Smooth muscle cell of bladder (primary cell): ENCODE results near the gene TRPT1. TPM values are rescaled to one million over a fixed set of nuclear protein-coding genes. Genes with fewer than 3 reads are reported as not detected.

Source experiments
- total RNA-seq: library from RNA; depleted of rRNA; stranded (reverse); fragments of >200 nt; gene quantifications from 2 replicates; pipeline ENCODE4 v1.2.3, GENCODE V29; 2014

Gene TRPT1
- total RNA-seq = 40.5 and 40.7 TPM in 2 replicates

GRCh38 chr11:64225608-64226506 is at the start of gene TRPT1, which contains the start of gene NUDT22:
TSS of gene TRPT1 (minus strand) at chr11:64226186. CDS start at chr11:64225860, 326 bp downstream.
TSS of gene NUDT22 (plus strand) at chr11:64226274. CDS start at chr11:64226653, 379 bp downstream.

GRCh38 chr11:64251016-64251752 is 25.2 kb upstream of the TRPT1 start, which contains the start of gene PLCB3:
TSS of gene PLCB3 (plus strand) at chr11:64251530. CDS start at chr11:64251650, 120 bp downstream.

GRCh38 chr11:64246871-64247728 is 21.1 kb upstream of the TRPT1 start, which contains the start of gene PPP1R14B:
TSS of gene PPP1R14B (minus strand) at chr11:64246943. CDS start at chr11:64246673, 270 bp downstream.

GRCh38 chr11:64240435-64241240 is 14.7 kb upstream of the TRPT1 start, which contains the start of gene FKBP2:
TSS of gene FKBP2 (plus strand) at chr11:64241095. CDS start at chr11:64242388, 1,293 bp downstream.

GRCh38 chr11:64233913-64234586 is 8.1 kb upstream of the TRPT1 start, which contains the start of gene VEGFB:
TSS of gene VEGFB (plus strand) at chr11:64234584. CDS start at chr11:64234834, 250 bp downstream.

GRCh38 chr11:64230171-64230984 is 4.4 kb upstream of the TRPT1 start, which contains the start of gene DNAJC4:
TSS of gene DNAJC4 (plus strand) at chr11:64230548. CDS start at chr11:64230855, 307 bp downstream.

GRCh38 chr11:64206457-64207255 is 19.3 kb downstream of the TRPT1 start, which contains the start of gene FERMT3:
TSS of gene FERMT3 (plus strand) at chr11:64206721. CDS start at chr11:64207365, 644 bp downstream.

GRCh38 chr11:64185693-64186491 is 40.1 kb downstream of the TRPT1 start, which contains the start of gene STIP1:
TSS of gene STIP1 (plus strand) at chr11:64186171. CDS start at chr11:64186262, 91 bp downstream.

Other genes with a start within 250 kb of the TRPT1 start
- 44.9 and 49.4 TPM in 2 replicates for gene OTUB1, start 239.7 kb downstream of the TRPT1 start, total RNA-seq
- gene FLRT1, start 190.3 kb downstream of the TRPT1 start, total RNA-seq = 0.18 and 0.28 TPM in 2 replicates
- gene MACROD1, start 60.1 kb downstream of the TRPT1 start, total RNA-seq = 15.9 and 17.7 TPM in 2 replicates
- 91.6 and 122 TPM in 2 replicates for gene STIP1, start 40.0 kb downstream of the TRPT1 start, total RNA-seq
- gene FERMT3, start 19.5 kb downstream of the TRPT1 start, total RNA-seq = 1.4 and 2.0 TPM in 2 replicates
- 48.2 and 52.0 TPM in 2 replicates for gene NUDT22, start 88 bp upstream of the TRPT1 start, total RNA-seq
- gene DNAJC4, start 4.4 kb upstream of the TRPT1 start, total RNA-seq = 8.2 and 13.0 TPM in 2 replicates
- 13.1 and 24.4 TPM in 2 replicates for gene VEGFB, start 8.4 kb upstream of the TRPT1 start, total RNA-seq
- gene FKBP2, start 14.9 kb upstream of the TRPT1 start, total RNA-seq = 97.4 and 139 TPM in 2 replicates
- 115 and 130 TPM in 2 replicates for gene PPP1R14B, start 20.8 kb upstream of the TRPT1 start, total RNA-seq
- 23.8 and 31.5 TPM in 2 replicates for gene PLCB3, start 25.3 kb upstream of the TRPT1 start, total RNA-seq
- gene BAD, start 58.5 kb upstream of the TRPT1 start, total RNA-seq = 53.1 and 58.2 TPM in 2 replicates
- 6.7 and 8.5 TPM in 2 replicates for gene GPR137, start 59.7 kb upstream of the TRPT1 start, total RNA-seq
- gene KCNK4, start 65.1 kb upstream of the TRPT1 start, total RNA-seq = not detected in 2 replicates
- gene CATSPERZ, start 74.2 kb upstream of the TRPT1 start, total RNA-seq = not detected in 2 replicates
- 22.3 and 26.5 TPM in 2 replicates for gene ESRRA, start 79.3 kb upstream of the TRPT1 start, total RNA-seq
- 240 and 298 TPM in 2 replicates for gene TRMT112, start 91.4 kb upstream of the TRPT1 start, total RNA-seq
- gene PRDX5, start 91.9 kb upstream of the TRPT1 start, total RNA-seq = 402 and 434 TPM in 2 replicates
- gene CCDC88B, start 114.0 kb upstream of the TRPT1 start, total RNA-seq = 1.6 and 1.7 TPM in 2 replicates
- gene RPS6KA4, start 133.0 kb upstream of the TRPT1 start, total RNA-seq = 24.7 and 28.3 TPM in 2 replicates